IPS-NIHi11 (cell line): ENCODE measurements around the gene S100A9.
"Not testable (repeated sequence)": the region's sequence is repeated elsewhere in the genome, so short reads cannot be mapped to it uniquely, and the experiment has no call there.

Experiments used
- DNase-seq: peaks from one replicate; pipeline ENCODE4 v3.0.0; 2012; ENCODE audit warnings: mixed read lengths, low spot score

Gene S100A9

GRCh38 chr1:153389973-153390879 lies 32.6 kb downstream of the S100A9 start:
- no peak for DNase-seq

DNA sequence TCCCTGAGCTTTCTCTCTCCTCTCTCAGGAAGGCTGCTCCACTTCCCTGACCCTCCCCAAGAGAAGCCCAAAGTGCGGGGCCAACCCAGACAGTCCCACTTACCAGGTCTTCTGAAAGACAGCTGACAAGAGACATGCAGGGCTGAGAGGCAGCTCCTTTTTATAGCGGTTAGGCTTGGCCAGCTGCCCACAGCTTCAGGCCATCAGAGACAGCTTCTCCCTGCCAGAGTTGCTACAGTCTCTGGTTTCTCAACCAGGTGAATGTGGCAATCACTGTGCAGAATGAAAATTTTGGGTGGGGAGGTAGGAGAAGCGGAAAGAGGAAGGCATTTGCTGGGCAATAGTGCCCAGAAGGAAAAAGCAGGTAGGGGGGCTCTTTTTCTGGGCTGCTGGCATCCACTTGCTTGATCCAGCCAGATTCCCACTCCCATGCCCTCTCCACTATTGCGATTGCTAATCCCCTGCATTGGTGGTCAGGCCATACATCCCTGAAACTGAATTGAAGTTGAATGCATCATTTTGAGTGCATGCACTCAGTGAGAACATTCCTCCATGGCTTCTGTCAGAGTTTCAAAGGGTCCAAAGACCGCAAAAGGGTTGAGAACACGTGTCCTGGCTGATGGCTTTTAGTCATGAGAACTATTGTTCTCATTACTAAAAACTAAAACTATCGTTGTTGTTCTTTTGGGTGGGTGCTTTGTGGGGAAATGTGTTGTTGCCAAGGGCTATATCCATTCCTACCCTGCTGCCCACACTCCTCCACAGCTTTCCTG lies 33.5 kb downstream of the S100A9 start, which contains the start of gene S100A8:
Gene S100A8 (minus strand): TSS at position 136 of the 773 bp plus-strand sequence. CDS start 538 bp downstream, outside the sequence.
- DNase-seq: no peak

DNA sequence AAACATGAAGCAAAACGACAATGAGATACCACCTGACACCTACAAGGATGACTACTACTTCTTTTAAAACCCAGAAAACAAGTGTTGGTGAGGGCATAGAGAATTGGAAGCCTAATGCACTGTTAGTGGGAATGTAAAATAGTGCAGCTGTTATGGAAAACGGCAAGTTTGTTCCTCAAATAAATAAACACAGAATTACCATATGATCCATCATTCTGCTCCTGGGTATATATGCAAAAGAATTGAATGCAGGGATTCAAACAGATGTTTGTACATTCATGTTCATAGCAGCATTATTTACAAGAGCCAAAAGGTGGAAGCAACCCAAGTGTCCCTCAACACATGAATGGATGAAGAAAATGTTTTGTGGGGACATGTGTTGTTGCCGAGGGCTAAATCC lies 34.6 kb downstream of the S100A9 start:
- no peak for DNase-seq

DNA sequence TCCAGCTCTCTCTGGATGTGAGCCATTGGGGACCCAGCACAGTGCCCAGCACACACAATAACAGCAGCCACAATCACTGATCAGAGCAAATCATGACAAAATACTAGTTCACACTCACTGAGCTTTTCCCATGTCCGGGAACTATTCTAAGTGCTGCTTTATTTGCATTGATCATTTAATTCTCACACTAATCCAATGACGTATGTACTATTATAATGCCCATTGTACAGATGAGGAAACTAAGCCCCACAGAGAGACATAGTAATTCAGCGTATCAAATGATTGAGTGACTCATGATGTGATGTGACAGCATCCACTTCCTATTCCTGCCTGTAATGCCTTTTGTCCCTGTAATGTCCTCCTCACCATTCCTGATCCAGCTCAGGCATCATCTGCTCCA lies 35.2 kb downstream of the S100A9 start:
- no peak for DNase-seq

GRCh38 chr1:153393926-153394325 lies 36.3 kb downstream of the S100A9 start:
- DNase-seq: peak; percentile 66

- DNase-seq: no peak
These were observed 36.7 kb downstream of the S100A9 start for GRCh38 chr1:153394391-153394790.

DNA sequence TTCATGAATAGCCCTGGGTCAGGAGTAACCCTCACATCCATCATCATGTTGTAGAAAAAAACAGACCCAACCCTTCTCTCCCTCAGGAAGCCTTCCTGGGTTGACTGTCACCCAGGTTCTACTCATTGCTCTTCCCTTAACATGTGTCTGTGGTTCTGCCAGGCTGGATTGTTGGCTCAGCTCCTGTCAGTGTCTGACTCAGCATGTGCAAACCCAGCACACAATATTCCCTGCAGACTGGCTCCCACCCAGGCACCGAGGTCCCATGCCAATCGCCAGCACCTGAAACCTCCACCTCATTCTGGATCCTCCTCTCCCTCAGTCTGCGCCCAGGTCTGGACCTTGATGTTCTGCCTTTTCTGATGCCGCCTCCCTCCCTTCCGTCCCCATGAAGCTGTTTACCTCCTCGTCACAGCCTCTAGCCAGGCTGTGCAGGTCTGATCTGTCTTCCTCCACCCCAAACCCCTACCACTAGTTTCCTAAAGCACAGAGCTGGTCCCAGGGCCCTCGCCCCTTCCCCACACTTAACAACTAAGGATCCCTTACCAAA lies 37.6 kb downstream of the S100A9 start:
- DNase-seq: no peak

DNA sequence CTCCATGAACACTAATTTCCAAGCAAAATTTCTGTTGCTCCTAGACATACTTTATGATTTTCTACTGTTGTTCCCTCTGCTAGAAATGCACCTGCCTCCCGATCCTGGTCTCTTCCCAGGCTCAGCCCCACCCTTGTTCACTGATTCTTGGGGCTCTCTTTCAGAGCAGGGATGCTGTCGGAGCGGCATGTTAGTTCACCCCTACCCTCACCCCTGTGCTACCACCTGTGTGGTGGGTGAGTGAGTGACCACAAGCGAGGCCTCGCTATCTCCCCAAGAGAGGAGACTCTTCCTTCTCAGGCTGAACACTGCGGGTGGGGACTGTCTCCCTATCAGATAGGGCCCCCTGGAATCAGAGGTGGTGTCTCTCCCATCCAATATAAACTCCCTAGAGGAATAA lies 38.1 kb downstream of the S100A9 start:
- no peak for DNase-seq

GRCh38 chr1:153396461-153396860 lies 38.8 kb downstream of the S100A9 start:
- no peak for DNase-seq

DNA sequence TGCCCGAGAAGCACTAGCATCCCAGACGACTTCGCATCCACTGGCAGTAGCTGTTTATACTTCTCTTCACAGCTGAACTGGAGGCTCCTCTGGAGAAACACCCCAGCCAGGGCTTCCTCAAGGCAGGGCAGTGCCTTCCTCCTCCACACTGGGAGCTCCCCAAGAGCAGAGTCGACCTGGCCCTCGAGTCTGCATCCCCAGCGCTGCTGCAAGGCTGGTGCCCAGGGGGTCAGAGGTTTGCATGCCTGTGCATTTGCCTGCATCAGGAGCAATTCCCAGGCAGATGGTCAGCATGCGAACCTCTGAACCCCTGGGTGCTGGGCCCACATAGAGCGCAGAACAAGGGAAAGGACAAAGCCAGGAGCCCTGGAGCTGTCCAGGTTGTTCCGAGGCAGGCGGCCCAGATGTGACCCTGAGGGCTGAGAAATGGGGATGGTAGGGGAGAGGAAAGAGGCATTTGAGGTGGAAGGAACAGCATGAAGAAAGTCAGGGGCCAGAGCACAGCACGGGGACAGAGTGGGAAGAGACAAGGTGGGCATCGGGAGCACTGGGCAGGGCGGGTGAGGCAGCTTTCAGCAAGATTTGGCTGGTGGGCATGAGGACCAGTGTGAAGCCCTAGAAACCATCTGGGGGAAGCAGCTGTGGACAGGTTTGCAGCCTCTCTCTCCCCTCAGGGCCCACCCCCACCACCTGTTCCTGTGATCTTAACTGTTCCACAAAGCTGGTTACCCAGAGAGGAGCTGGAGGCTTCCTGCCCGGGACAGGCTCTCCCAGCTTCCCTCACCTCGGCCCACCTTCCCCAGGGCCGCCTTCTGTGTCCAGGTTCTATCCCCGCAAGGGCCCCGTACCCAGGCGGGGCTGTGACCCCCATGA lies 39.6 kb downstream of the S100A9 start:
- no peak for DNase-seq

- DNase-seq: no peak
These were observed 40.4 kb downstream of the S100A9 start for GRCh38 chr1:153397924-153398651.

DNA sequence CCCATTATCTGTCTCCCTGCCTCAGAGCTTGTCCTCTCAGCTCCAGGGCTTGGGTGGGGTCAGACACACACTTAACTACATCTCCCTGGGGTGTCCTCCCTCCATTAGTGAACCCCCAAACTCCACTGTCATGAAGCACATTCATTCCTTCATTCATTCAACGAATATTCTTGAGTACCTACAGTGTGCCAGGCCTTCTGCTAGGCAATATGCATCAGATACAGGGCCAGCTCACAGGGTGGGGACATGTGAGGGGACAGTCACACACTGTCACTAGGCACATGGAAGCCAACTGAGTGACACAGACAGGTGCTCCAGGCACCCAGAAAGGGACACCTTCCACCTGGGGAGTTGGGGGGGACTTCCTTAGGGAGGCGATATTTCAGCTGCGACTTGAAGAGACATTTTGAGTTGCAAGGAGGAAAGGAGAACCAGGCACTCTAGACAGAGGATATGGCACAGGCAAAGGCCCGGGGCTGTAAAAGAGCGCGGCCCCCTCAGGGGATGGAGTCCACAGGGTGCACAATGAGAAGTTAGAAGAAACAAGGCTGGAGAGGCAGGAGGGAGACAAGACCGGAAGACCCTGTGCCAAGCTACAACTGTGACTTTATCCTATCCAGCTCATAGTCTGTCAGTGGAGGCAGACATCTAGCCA lies 41.9 kb downstream of the S100A9 start:
- no peak for DNase-seq

DNA sequence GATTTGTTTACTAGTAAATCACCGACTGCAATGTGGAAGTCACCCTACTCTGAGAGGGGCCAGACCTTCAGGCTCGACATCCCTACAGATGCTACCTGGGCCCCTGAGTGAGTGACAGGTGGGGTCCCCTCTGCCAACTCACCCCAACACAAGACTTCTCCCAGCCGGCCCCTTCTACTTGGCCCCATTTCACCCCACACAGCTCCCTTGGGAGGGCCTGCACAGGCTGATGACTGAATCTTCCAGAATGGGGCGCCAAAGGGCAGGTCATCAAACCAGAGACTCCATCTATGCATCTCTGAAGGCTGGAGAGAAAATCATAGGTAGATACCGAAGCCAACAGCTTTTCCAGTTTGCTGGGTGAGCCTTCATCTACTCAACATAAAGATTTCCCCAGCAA lies 42.6 kb downstream of the S100A9 start:
- peak; percentile 43 for DNase-seq

DNA sequence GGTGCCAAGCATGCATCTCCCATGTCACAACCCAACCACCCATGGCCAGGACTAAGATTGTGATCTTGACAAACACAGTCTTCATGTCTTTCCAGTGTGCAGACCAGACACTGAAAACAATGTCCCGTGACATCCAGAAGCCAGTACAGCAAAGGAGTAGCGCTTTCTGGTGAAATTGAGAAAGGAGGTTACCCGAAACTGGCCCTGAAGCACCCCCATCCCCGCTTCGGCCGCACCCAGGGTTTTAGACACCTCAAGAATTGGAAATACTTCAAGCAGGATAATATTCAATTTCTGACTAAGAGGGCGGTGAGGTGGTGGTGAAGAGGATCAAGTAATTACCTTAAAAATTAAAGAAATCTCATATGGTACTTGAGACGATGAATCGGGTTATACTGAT lies 43.8 kb downstream of the S100A9 start:
- DNase-seq: no peak

GRCh38 chr1:153402226-153402625 lies 44.6 kb downstream of the S100A9 start:
- no peak for DNase-seq

DNA sequence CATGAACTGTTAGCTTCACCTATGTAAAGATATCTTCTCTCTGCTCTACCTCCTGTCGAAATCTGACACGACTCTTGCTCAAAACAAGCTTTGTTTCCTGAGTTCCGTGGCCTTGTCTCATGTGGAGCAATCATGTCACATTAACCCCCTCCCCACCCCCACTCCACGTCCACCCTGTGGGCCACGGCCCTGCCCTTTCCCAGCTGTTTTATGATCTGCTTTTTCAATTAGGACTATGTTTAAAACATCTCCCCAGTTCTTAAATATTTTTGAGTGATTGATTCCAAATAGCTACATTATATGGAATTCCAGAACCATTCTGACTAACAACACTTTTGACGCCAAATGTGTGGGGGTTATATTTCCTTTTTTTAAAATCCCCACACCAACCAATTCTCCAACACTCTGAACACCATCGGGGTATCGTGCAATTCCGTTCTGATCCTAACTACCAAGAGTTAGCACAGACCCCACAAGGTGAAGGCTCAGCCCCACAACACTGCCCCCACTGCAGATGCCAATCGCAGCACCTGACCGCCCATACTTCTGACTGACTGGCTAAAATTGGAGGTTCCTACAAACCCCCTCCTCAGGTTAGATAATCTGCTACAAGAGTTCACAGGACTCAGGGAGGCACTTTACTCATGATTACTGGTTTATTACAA lies 45.9 kb downstream of the S100A9 start:
- no peak for DNase-seq

GRCh38 chr1:153404086-153404635 lies 46.5 kb downstream of the S100A9 start:
- no peak for DNase-seq

DNA sequence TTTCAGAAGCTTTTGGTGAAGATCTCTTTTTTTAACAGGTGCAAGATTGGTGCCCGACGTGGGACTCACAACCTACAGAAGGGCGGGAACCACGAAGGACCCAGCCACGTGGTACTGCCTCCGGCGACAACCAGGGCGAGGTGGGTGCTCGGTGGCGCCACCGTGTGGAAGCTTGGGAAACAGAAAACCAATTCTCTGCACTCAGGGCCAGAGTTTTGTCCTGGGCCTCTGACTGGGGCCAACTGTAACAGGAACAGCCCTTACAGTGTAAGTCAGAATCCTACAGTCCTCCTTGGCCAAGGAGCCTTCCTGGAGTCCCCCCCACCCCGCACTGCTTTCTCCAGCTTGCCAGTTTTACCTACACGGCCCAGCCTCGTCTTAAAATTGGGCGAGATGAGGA lies 47.1 kb downstream of the S100A9 start:
- peak; percentile 86 for DNase-seq

- not testable (repeated sequence) for DNase-seq
These were observed 48.4 kb downstream of the S100A9 start for GRCh38 chr1:153405825-153406599.
